ENCODE measurements around the gene NUDT3.

DNA sequence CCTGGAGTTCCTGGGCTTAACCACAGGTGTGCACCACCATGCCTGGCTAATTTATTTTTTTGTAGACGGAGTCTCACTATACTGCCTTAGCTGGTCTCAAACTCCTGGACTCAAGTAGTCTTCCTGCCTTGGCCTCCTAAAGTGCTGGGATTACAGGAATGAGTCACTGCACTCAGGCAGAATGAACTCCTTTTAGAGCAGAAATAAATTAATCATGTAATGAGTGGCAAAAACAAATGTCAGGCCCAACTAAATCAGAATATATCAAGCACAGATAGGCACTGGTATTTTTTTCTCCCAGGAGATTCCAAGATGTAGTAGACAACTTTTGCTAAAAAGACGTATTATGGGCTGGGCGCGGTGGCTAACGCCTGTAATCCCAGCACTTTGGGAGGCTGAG lies 30.8 kb upstream of the NUDT3 start:
- TF ChIP-seq, protein P1, sequence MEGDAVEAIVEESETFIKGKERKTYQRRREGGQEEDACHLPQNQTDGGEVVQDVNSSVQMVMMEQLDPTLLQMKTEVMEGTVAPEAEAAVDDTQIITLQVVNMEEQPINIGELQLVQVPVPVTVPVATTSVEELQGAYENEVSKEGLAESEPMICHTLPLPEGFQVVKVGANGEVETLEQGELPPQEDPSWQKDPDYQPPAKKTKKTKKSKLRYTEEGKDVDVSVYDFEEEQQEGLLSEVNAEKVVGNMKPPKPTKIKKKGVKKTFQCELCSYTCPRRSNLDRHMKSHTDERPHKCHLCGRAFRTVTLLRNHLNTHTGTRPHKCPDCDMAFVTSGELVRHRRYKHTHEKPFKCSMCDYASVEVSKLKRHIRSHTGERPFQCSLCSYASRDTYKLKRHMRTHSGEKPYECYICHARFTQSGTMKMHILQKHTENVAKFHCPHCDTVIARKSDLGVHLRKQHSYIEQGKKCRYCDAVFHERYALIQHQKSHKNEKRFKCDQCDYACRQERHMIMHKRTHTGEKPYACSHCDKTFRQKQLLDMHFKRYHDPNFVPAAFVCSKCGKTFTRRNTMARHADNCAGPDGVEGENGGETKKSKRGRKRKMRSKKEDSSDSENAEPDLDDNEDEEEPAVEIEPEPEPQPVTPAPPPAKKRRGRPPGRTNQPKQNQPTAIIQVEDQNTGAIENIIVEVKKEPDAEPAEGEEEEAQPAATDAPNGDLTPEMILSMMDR (IDR thresholded peaks at IDR 0.05; ENCODE audit: low read depth, low read length) = no peak
- TF ChIP-seq EZH2phosphoT487 (IDR thresholded peaks at IDR 0.05; ENCODE audit: low read depth) = no peak

Measured in OCI-LY3 (cell line).